ENCODE results near the gene DPH3. TPM values are rescaled to one million over a fixed set of nuclear protein-coding genes. Genes with fewer than 3 reads are reported as not detected.

DPH3 gene
- total and polyA plus RNA-seq, 4 donors: 11.7 to 22.0 (median 16.3) TPM

GRCh38 chr3:16247282-16248061 lies 17.3 kb downstream of the DPH3 start:
- Histone ChIP-seq H3K27me3 (ENCODE audit: control insufficient read depth in 3 of 3, insufficient read depth in 3 of 3, low read length in 2 of 3) (no peaks in the 10 kb centered on the region), H3K27ac (ENCODE audit: low read depth in 1 of 2, low read length in 1 of 2) (no peak overlapping the region), H3K36me3 (ENCODE audit: control insufficient read depth in 4 of 4, insufficient read depth in 4 of 4, low read length in 4 of 4) (no peaks in the 10 kb centered on the region), H3K4me3 (no peak overlapping the region), H3K4me1 (ENCODE audit: control insufficient read depth in 5 of 5, insufficient read depth in 5 of 5, low read length in 5 of 5) (peaks cover 0 to 12% (median 0%) of the 10 kb centered on the region in 5 donors), H3K9me3 (ENCODE audit: control insufficient read depth in 4 of 4, insufficient read depth in 3 of 4, low read length in 3 of 4) (no peaks in the 10 kb centered on the region), H3K9ac (ENCODE audit: insufficient read depth in 1 of 2, low read length in 2 of 2) (no peak overlapping the region)
- 30 to 37% methylated on average over 17 of the region's 17 CpGs for WGBS, 2 donors
- TF ChIP-seq CTCF (IDR thresholded peaks at IDR 0.05; ENCODE audit: control extremely low read depth, extremely low read depth): peak; percentile 92
- peak; percentile 87 to 89 (median 89) for DNase-seq
- ATAC-seq (ENCODE audit: insufficient read depth, low FRiP score): peak; percentile 84

- Histone ChIP-seq H3K27me3 (ENCODE audit: control insufficient read depth in 3 of 3, insufficient read depth in 3 of 3, low read length in 2 of 3) (no peaks in the 10 kb centered on the region), H3K4me1 (ENCODE audit: control insufficient read depth in 5 of 5, insufficient read depth in 5 of 5, low read length in 5 of 5) (peaks cover 0 to 12% (median 0%) of the 10 kb centered on the region in 5 donors), H3K4me3 (no peak overlapping the region), H3K36me3 (ENCODE audit: control insufficient read depth in 4 of 4, insufficient read depth in 4 of 4, low read length in 4 of 4) (no peaks in the 10 kb centered on the region), H3K9me3 (ENCODE audit: control insufficient read depth in 4 of 4, insufficient read depth in 3 of 4, low read length in 3 of 4) (no peaks in the 10 kb centered on the region), H3K9ac (ENCODE audit: insufficient read depth in 1 of 2, low read length in 2 of 2) (no peak overlapping the region), H3K27ac (ENCODE audit: low read depth in 1 of 2, low read length in 1 of 2) (no peak overlapping the region)
- WGBS, 2 donors: 95 to 96% methylated on average over 3 of the region's 3 CpGs
- TF ChIP-seq CTCF (IDR thresholded peaks at IDR 0.05; ENCODE audit: control extremely low read depth, extremely low read depth): no peak
- no peak for ATAC-seq (ENCODE audit: insufficient read depth, low FRiP score)
- no peak for DNase-seq
Measured at GRCh38 chr3:16245609-16246008, 19.1 kb downstream of the DPH3 start.

GRCh38 chr3:16243706-16244490 lies 20.8 kb downstream of the DPH3 start:
- no peak overlapping the region for H3K9ac ChIP-seq (ENCODE audit: insufficient read depth in 1 of 2, low read length in 2 of 2)
- peak; percentile 21 to 53 (median 35) for DNase-seq
- no peak for ATAC-seq (ENCODE audit: insufficient read depth, low FRiP score)

More at GRCh38 chr3:16243706-16244490, 20.8 kb downstream of the DPH3 start:
- 48 to 52% methylated on average over 9 of the region's 9 CpGs for WGBS, 2 donors
- H3K4me1 ChIP-seq (ENCODE audit: control insufficient read depth in 5 of 5, insufficient read depth in 5 of 5, low read length in 5 of 5): peaks cover 0 to 12% (median 7%) of the 10 kb centered on the region in 5 donors
- H3K27ac ChIP-seq (ENCODE audit: low read depth in 1 of 2, low read length in 1 of 2): peak overlapping the region in 1 of 2 donors; percentile 2
- no peaks in the 10 kb centered on the region for H3K9me3 ChIP-seq (ENCODE audit: control insufficient read depth in 4 of 4, insufficient read depth in 3 of 4, low read length in 3 of 4)
- H3K4me3 ChIP-seq: no peak overlapping the region
- no peak for TF ChIP-seq CTCF (IDR thresholded peaks at IDR 0.05; ENCODE audit: control extremely low read depth, extremely low read depth)
- no peaks in the 10 kb centered on the region for H3K27me3 ChIP-seq (ENCODE audit: control insufficient read depth in 3 of 3, insufficient read depth in 3 of 3, low read length in 2 of 3)
- no peaks in the 10 kb centered on the region for H3K36me3 ChIP-seq (ENCODE audit: control insufficient read depth in 4 of 4, insufficient read depth in 4 of 4, low read length in 4 of 4)
